Measurements from ENCODE around the gene TRNP1. TPM values are rescaled to one million over a fixed set of nuclear protein-coding genes. Genes with fewer than 3 reads are reported as not detected.

TRNP1 gene
- total RNA-seq, 4 donors from 2014 or later: 33.6 to 50.3 (median 41.5) TPM

GRCh38 chr1:27026621-27027574 is 33.4 kb downstream of the TRNP1 start:
- peak overlapping the region; percentile 66 to 81 (median 75) for H3K27ac ChIP-seq (replicated peaks in 1 of 4)

DNA sequence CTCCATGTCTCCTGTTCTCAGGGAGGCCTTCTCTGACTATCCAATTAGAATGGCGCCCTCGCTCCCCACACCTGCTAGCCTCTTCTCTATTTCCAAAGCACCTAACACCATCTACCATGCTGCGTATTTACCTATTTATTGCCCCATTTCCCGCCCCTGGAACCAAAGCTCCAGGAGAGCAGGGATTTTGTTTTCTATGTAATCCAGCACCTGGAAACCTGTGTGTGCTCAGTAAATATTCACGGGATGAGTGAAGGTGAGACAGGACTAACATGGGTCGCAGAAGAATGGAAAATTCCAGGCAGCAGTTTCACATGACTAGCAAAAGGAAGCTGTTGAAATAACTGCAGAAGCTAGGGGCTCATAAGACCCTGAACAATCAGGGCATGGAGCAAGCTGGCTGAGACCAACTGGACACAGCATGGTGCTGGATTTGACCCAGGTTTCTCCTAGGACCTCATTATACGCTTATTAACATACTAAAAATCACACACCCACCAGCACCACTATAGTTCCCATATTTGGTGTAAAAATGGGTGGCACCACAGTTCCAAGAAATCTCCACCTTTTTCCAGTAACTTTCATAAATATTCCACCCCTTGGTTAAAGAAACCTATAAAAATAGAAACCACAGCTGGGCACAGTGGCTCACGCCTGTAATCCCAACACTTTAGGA is 34.2 kb downstream of the TRNP1 start:
- Histone ChIP-seq H3K27me3 (no peaks in the 10 kb centered on the region), H3K4me1 (peaks cover 15 to 37% (median 33%) of the 10 kb centered on the region in 4 donors), H3K27ac (replicated peaks in 1 of 4) (peak overlapping the region; percentile 66 to 81 (median 75)), H3K9me3 (no peaks in the 10 kb centered on the region), H3K4me3 (no peak overlapping the region), H3K36me3 (no peaks in the 10 kb centered on the region)
- TF ChIP-seq CTCF (IDR thresholded peaks at IDR 0.05): no peak
- TF ChIP-seq POLR2AphosphoS5 (IDR thresholded peaks at IDR 0.05): no peak
- TF ChIP-seq POLR2A (IDR thresholded peaks at IDR 0.05; ENCODE audit: low read depth): no peak
- TF ChIP-seq EP300 (IDR thresholded peaks at IDR 0.05): no peak
- WGBS: 74% methylated on average over 8 of the region's 8 CpGs
- no peak for DNase-seq (ENCODE audit: extremely low spot score)
- intact Hi-C loops (cut with DNase I): no loop called here

More at GRCh38 chr1:27026621-27027574, 33.4 kb downstream of the TRNP1 start:
- no peaks in the 10 kb centered on the region for H3K27me3 ChIP-seq
- intact Hi-C loops (cut with DNase I): no loop called here
- H3K4me1 ChIP-seq: peaks cover 11 to 35% (median 31%) of the 10 kb centered on the region in 4 donors
- H3K4me3 ChIP-seq: no peak overlapping the region
- no peaks in the 10 kb centered on the region for H3K9me3 ChIP-seq
- no peak for DNase-seq (ENCODE audit: extremely low spot score)
- 58% methylated on average over 19 of the region's 19 CpGs for WGBS
- TF ChIP-seq POLR2A (IDR thresholded peaks at IDR 0.05; ENCODE audit: low read depth): no peak
- no peak for TF ChIP-seq EP300 (IDR thresholded peaks at IDR 0.05)
- peak in 1 of 2 donors; percentile 47 for TF ChIP-seq POLR2AphosphoS5 (IDR thresholded peaks at IDR 0.05)
- no peaks in the 10 kb centered on the region for H3K36me3 ChIP-seq

- Histone ChIP-seq H3K27me3 (no peaks in the 10 kb centered on the region), H3K4me3 (no peak overlapping the region), H3K4me1 (peaks cover 15 to 37% (median 33%) of the 10 kb centered on the region in 4 donors), H3K27ac (replicated peaks in 1 of 4) (no peak overlapping the region), H3K36me3 (no peaks in the 10 kb centered on the region), H3K9me3 (no peaks in the 10 kb centered on the region)
- 91% methylated on average over 9 of the region's 9 CpGs for WGBS
- intact Hi-C loops (cut with DNase I): no loop called here
- DNase-seq (ENCODE audit: extremely low spot score): no peak
- no peak for TF ChIP-seq CTCF (IDR thresholded peaks at IDR 0.05)
- no peak for TF ChIP-seq POLR2A (IDR thresholded peaks at IDR 0.05; ENCODE audit: low read depth)
Observed at GRCh38 chr1:27029517-27029916, 36.0 kb downstream of the TRNP1 start.

DNA sequence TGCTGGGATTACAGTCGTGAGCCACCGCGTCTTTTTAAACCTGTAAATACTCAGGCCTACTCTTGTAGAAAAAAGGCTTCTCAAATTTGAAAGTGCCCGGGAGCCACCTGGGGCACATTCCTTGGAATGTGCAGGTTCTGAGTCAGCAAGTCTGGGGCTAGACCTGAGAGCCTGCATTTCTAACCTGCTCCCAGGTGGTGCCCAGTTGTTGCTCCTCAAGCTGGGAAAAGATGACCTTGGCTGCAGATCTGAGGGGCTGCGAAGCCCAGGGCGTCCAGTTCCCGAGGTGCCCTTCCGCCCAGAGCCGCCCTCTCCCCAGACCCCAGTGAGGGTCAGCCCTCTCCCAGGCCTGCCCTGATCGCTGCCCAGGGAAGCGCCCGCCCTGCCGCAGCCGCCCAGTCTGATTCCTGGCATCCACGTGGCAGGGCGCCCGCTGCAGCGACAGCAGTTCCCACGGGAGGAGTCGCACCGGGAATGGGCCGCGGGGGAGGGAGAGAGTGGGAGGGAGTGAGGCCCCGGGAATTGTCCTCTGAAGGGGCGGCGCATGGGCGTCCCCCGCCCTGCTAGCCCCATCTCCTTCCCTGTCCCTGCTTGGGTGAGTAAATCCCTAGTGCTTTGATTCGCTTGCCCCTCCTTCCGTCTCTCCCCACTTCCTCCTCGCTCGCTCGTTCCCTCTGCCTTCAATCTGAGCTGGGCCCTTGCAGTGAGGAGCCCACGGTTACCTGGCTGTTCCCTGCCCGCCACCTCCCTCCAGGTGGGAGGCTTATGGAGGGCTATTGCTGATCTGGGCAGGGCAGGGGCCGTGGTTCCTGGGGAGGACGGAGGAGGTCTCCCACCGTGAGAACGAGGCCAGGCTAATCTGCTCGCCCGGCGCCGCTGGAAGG is 38.0 kb downstream of the TRNP1 start:
- Histone ChIP-seq H3K4me3 (peak overlapping the region; percentile 37 to 50 (median 43)), H3K27ac (replicated peaks in 1 of 4) (peak overlapping the region; percentile 76 to 79 (median 78)), H3K9me3 (no peaks in the 10 kb centered on the region), H3K27me3 (no peaks in the 10 kb centered on the region), H3K36me3 (no peaks in the 10 kb centered on the region), H3K4me1 (peaks cover 15 to 35% (median 33%) of the 10 kb centered on the region in 4 donors)
- WGBS: 33% methylated on average over 28 of the region's 43 CpGs
- TF ChIP-seq POLR2A (IDR thresholded peaks at IDR 0.05; ENCODE audit: low read depth): peak; percentile 15
- TF ChIP-seq EP300 (IDR thresholded peaks at IDR 0.05): peak; percentile 54
- TF ChIP-seq CTCF (IDR thresholded peaks at IDR 0.05): no peak
- peak; percentile 80 for TF ChIP-seq POLR2AphosphoS5 (IDR thresholded peaks at IDR 0.05)
- intact Hi-C loops (cut with DNase I): loop anchor here (2.0 kb wide), 1 partner anchor 33 kb away; no protein-coding TSS in a partner anchor
- no peak for DNase-seq (ENCODE audit: extremely low spot score)
